GM19239 (cell line): Measurements from ENCODE around the gene PPP6R1.

Source experiments
- DNase-seq: peaks from one replicate; pipeline ENCODE4 v3.0.0; 2011; ENCODE audit warnings: low spot score; ENCODE audit not compliant: insufficient read length
- FAIRE-seq: peaks from 2 replicates; lab custom pipeline; 2011; peaks lifted over from hg19 to GRCh38; lab: Jason Lieb, UNC

PPP6R1 gene

GRCh38 chr19:55283548-55284377, 24.9 kb upstream of the PPP6R1 start, which contains the start of gene BRSK1:
TSS of gene BRSK1 (plus strand) at chr19:55283997. CDS start at chr19:55284443, 446 bp downstream.
- FAIRE-seq (no peak), DNase-seq (no peak)

GRCh38 chr19:55279770-55280643, 21.2 kb upstream of the PPP6R1 start, which contains the start of gene HSPBP1:
TSS of gene HSPBP1 (minus strand) at chr19:55280110. CDS start at chr19:55279608, 502 bp downstream.
- DNase-seq, result peak; percentile 88
- peak; percentile 98 for FAIRE-seq

GRCh38 chr19:55279340-55279739, 20.5 kb upstream of the PPP6R1 start:
- FAIRE-seq (no peak), DNase-seq (no peak)

GRCh38 chr19:55278391-55279135, 19.7 kb upstream of the PPP6R1 start:
- FAIRE-seq (no peak), DNase-seq (no peak)

- FAIRE-seq (no peak), DNase-seq (no peak)
Measured at GRCh38 chr19:55277494-55277893, 18.7 kb upstream of the PPP6R1 start.

GRCh38 chr19:55276720-55277430, 18.1 kb upstream of the PPP6R1 start:
- DNase-seq (no peak), FAIRE-seq (peak; percentile 65)

- FAIRE-seq, result no peak
- no peak for DNase-seq
Measured at GRCh38 chr19:55275851-55276719, 17.3 kb upstream of the PPP6R1 start.

GRCh38 chr19:55273978-55274707, 15.3 kb upstream of the PPP6R1 start:
- no peak for DNase-seq
- FAIRE-seq, result no peak

- DNase-seq, result no peak
- FAIRE-seq, result no peak
Measured at GRCh38 chr19:55272142-55272541, 13.3 kb upstream of the PPP6R1 start.

- no peak for DNase-seq
- no peak for FAIRE-seq
Measured at GRCh38 chr19:55270172-55270942, 11.5 kb upstream of the PPP6R1 start.

GRCh38 chr19:55269299-55269698, 10.5 kb upstream of the PPP6R1 start:
- no peak for FAIRE-seq

GRCh38 chr19:55266840-55267239, 8.0 kb upstream of the PPP6R1 start:
- no peak for FAIRE-seq
- DNase-seq, result no peak

More at GRCh38 chr19:55269299-55269698, 10.5 kb upstream of the PPP6R1 start:
- no peak for DNase-seq

GRCh38 chr19:55266404-55266803, 7.6 kb upstream of the PPP6R1 start:
- no peak for DNase-seq
- FAIRE-seq, result no peak

- no peak for DNase-seq
- no peak for FAIRE-seq
Measured at GRCh38 chr19:55265723-55266386, 7.0 kb upstream of the PPP6R1 start.

- no peak for FAIRE-seq
- no peak for DNase-seq
Measured at GRCh38 chr19:55265173-55265572, 6.4 kb upstream of the PPP6R1 start.

GRCh38 chr19:55264531-55264930, 5.7 kb upstream of the PPP6R1 start:
- FAIRE-seq, result no peak
- no peak for DNase-seq

- FAIRE-seq (no peak), DNase-seq (no peak)
Measured at GRCh38 chr19:55262359-55262758, 3.5 kb upstream of the PPP6R1 start.
